HG02759 (cell line): ENCODE data around the gene ELAVL1.
"Not testable (repeated sequence)": the region's sequence is repeated elsewhere in the genome, so short reads cannot be mapped to it uniquely, and the experiment has no call there.

Source experiments
- ATAC-seq: cut with Tn5 transposase; IDR thresholded peaks from one replicate; pipeline ENCODE4 v1.9.1; 2021; ENCODE audit warnings: mild to moderate bottlenecking, moderate library complexity; ENCODE audit not compliant: unreplicated experiment

ELAVL1 gene

DNA sequence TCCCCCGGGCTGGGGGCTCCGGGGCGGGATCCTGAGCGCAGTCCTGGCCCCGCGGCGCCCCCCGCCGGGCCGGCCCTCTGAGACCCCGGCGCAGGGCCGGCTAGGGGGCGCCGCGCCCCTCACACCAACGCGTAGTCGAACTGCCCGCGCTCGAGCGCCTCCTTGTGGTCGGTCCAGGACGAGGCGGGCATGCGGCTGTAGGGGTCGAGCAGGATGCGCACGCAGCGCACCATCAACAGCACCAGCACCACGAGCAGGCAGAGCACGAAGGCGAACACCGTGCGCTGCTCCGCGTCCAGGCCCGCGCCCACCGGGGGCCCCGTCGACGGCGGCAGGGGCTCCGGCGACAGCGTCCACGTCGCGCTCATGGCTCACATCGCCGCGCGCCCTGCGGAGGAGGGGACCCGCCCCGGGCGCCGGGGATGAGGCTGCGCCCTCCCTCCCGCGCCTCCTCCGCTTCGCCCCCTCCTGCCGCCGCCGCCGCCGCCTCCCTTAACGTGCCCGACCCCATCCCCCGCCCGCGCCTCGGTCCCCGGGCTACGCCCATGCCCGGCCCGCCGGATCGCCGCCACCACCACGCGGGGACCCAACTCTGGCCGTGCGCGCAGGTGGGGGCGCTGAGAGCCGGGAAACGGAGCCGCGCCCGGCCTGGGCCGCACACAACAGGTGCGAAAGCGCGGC, 80.1 kb downstream of the ELAVL1 start:
- peak; percentile 28 for ATAC-seq

- ATAC-seq: no peak
Observed at GRCh38 chr19:7924651-7925170, 80.7 kb downstream of the ELAVL1 start.

DNA sequence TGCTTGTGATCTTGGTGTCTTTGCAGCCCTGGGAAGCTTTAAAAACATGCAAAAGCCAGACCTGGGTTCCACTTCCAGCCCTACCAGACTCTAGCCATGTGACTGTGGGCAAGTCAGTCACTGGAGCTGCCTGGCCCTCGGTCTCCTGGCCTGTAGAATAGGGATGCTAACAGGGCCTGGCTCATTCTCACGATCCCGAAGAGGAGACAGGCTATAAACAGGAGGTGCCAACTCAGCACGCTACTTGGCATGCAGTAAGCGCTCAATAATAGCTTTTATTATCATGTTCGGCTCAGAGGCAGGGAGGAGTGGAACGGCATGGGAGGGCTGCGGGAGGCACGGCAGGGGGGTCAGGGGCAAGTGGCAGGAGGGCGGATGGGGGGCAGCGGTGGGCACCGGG, 81.2 kb downstream of the ELAVL1 start:
- no peak for ATAC-seq

GRCh38 chr19:7923295-7924191, 81.9 kb downstream of the ELAVL1 start:
- ATAC-seq: no peak

GRCh38 chr19:7922836-7923195, 82.6 kb downstream of the ELAVL1 start:
- no peak for ATAC-seq

DNA sequence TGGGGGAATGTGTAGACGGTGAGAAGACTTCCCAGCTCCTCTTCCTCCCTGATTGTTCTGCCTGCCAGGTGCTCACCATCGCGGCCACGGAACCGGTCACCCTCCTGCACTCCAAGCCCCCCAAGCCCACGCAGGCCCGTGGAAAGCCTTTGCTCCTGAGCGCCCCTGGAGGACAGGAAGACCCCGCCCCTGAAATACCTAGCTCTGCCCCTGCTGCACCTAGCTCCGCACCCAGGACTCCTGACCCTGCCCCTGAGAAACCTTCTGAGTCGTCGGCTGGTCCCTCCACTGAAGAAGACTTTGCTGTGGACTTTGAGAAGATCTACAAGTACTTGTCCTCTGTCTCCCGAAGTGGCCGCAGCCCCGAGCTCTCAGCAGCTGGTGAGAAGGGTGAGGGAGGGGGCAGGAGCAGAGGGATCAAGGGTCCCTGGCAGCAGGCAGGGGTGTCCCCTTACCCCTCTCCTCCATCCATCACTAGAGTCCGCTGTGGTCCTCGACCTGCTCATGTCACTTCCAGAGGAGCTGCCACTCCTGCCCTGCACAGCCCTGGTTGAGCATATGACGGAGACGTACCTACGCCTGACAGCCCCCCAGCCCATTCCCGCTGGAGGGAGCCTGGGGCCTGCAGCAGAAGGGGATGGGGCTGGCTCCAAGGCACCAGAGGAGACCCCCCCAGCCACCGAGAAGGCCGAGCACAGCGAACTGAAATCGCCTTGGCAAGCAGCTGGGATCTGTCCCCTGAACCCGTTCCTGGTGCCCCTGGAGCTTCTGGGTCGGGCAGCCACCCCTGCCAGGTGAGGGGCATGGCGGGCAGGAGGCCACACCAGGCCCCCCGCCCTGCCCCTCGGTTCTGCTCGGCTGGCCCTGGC, 83.2 kb downstream of the ELAVL1 start:
- ATAC-seq: no peak

DNA sequence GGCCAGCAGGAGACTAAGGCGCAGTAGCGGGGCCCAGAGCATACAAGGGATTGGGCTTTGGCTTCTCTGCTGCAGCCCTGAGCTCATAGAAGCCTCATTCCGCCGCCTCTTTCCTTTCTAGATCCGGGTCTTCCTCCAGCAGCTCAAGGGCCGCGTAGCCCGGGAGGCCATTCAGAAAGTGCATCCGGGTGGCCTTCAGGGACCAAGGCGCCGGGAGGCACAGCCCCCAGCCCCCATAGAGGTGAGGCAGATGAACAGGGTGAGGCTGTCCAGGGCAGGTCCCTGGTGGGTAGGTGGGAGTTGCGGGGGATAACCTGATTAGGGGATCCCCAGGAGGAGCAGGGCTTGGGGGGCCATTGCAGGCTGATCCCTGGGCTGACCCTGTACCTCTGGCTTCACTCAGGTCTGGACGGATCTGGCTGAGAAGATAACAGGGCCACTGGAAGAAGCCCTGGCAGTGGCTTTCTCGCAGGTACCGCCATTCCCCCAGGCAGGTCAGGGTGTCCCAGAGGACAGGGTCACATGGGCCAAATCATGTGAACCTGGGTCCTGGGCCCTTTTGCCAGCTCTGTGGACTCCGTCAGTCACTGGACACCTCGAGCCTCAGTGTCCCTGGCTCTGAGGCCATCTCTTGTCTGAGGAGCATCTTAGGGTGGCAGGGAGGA, 84.0 kb downstream of the ELAVL1 start:
- no peak for ATAC-seq

- peak; percentile 42 for ATAC-seq
Observed at GRCh38 chr19:7920519-7921301, 84.7 kb downstream of the ELAVL1 start.

GRCh38 chr19:7919610-7920518, 85.6 kb downstream of the ELAVL1 start, which contains the start of gene SNAPC2:
SNAPC2 (plus strand) TSS chr19:7920338; CDS start chr19:7920367, 29 bp downstream.
- peak; percentile 72 for ATAC-seq

GRCh38 chr19:7918615-7919421, 86.6 kb downstream of the ELAVL1 start:
- no peak for ATAC-seq

DNA sequence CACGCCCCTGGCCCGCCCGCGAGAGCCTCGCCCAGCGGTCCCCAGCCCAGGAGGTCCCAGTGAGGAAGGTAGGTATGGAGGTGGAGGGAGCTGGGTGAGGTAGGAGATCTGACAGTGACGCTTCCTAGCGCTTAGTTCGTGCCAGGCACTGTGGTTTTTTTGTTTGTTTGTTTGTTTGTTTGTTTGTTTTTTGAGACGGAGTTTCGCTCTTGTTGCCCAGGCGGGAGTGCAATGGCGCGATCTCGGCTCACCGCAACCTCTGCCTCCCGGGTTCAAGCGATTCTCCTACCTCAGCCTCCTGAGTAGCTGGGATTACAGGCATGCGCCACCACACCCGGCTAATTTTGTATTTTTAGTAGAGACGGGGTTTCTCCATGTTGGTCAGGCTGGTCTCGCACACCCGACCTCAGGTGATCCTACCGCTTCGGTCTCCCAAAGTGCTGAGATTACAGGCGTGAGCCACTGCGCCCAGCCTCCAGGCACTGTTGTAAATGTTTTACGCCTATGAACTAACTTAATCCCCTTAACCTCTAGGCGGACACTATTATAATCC, 87.3 kb downstream of the ELAVL1 start:
- not testable (repeated sequence) for ATAC-seq

DNA sequence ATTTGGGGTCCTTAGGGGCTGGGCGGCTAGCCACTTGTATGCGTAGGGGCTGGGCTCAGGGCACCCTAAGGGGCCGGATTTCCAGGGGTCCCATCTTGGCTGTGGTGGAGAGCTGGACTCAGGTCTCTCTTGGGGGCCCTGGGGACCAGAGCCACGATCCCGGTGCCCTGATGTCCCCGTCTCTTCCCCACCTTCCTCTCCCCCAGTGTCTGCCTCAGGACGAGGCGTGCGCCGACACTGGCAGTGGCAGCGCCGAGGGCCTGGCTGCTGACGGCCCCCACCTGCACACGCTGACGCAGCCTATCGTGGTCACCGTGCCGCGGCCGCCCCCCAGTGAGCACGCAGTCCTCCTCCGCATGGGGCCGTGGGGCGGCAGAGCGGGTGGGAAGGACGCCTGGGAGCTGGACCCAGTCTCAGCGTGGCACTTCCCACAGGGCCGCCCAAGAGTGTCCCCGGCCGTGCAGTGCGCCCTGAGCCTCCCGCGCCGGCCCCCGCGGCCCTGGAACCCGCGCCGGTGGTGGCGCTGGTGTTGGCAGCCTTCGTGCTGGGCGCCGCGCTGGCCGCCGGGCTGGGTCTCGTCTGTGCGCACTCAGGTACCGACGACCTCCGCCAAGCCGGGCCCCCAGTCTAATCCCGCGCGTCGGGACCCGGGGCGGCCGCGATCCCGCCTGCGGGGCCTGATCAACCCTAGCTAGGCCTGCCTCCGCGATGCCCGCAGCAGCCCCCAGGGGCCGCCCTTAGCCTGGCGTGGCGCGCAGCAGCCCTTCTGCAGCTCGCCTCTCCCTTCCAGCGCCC, 88.0 kb downstream of the ELAVL1 start:
- ATAC-seq: no peak

DNA sequence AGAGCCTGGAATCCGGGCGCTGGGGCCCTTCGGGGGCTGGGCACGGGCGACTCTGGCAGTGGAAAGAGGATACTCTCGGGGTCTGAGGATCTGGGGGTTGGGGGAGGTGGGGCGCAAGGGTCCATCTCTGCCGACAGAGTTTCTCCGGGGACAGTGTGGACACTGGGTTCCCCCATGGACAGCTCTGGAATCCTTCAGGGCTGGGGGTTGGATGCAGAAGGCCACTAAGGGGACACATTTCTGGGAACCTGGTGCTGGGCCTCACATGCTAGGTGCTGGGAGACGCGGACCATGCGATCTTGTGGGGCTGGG, 88.5 kb downstream of the ELAVL1 start:
- no peak for ATAC-seq

DNA sequence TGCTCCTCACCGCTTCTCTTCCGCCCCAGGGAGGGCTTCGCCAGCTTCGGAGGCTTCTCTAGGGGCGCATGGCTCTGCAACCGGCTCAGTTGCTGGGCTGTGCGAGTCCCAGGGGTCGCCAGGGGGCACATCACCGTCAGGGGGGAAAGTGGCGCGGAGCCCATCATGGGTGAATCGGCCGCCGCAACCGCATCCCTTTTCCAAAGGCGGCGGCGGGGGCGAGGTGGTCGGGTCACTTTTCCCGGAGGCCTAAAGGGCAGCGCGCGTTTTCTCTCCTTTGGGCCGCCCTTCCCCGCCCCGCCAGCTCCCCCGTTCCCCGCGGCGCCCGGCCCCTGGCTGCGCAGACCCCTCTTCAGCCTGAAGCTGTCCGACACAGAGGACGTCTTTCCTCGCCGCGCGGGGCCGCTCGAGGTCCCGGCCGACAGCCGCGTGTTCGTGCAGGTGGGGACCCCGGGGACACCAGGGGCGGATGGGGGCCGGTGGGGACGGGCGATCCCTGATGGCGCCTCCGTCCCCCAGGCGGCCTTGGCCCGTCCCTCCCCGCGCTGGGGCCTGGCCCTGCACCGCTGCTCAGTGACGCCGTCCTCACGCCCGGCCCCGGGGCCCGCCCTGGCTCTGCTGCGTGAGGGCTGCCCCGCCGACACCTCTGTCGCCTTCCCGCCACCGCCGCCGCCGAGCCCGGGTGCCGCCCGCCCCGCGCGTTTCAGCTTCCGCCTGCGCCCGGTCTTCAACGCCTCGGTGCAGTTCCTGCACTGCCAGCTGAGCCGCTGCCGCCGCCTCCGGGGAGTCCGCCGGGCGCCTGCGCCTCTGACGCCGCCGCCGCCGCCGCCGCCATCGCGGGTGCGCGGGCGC, 89.1 kb downstream of the ELAVL1 start:
- ATAC-seq: no peak

- no peak for ATAC-seq
Observed at GRCh38 chr19:7915250-7916102, 90.0 kb downstream of the ELAVL1 start.
